DND-41 (cell line): ENCODE measurements around the gene SMARCAL1.
A peak's percentile ranks its signal among the peaks of the same experiment; 100 is the strongest.

ENCODE experiments used
- ATAC-seq: fragments of 200-7000 bp; cut with Tn5 transposase; 3 replicates; pipeline ENCODE4 v1.9.1; 2021; ENCODE audit warnings: low read depth; ENCODE audit not compliant: insufficient read depth
- DNase-seq: peaks from one replicate; pipeline ENCODE4 v3.0.0-alpha.2; 2020
- H2AFZ ChIP-seq: 2 replicates; pipeline ENCODE4 v1.6.0; 2012; ENCODE audit warnings: low read depth, low read length
- H3K27ac ChIP-seq: 2 replicates; pipeline ENCODE4 v1.5.1; 2012; ENCODE audit warnings: low read length, inconsistent platforms
- H3K27me3 ChIP-seq: fragments of 200-600 bp; sonication (generic); 2 replicates; pipeline ENCODE4 v1.6.0; 2012; ENCODE audit warnings: low read length, mild to moderate bottlenecking, inconsistent platforms; ENCODE audit not compliant: insufficient read depth, poor library complexity
- H3K36me3 ChIP-seq: 2 replicates; pipeline ENCODE4 v1.5.1; 2012; ENCODE audit warnings: low read length, inconsistent platforms; ENCODE audit not compliant: insufficient read depth
- H3K4me1 ChIP-seq: 2 replicates; pipeline ENCODE4 v1.5.1; 2012; ENCODE audit warnings: mild to moderate bottlenecking, low read length; ENCODE audit not compliant: insufficient read depth
- H3K4me2 ChIP-seq: 2 replicates; pipeline ENCODE4 v1.6.0; 2012; ENCODE audit warnings: mild to moderate bottlenecking, moderate library complexity, low read length, inconsistent platforms; ENCODE audit not compliant: insufficient read depth
- H3K4me3 ChIP-seq, 2 experiments: fragments of 200-600 bp in 1 of 2; shearing (Covaris generic) in 1 of 2; 2 replicates each; pipeline ENCODE4 v1.5.1; 2012 to 2016; ENCODE audit warnings: inconsistent platforms in 2 of 2, low read length in 2 of 2, mild to moderate bottlenecking in 2 of 2, low read depth in 1 of 2, moderate library complexity in 1 of 2
- H3K79me2 ChIP-seq: 2 replicates; pipeline ENCODE4 v1.6.0; 2012; ENCODE audit warnings: low read length, inconsistent platforms; ENCODE audit not compliant: insufficient read depth
- H3K9ac ChIP-seq: 2 replicates; pipeline ENCODE4 v1.6.0; 2012; ENCODE audit warnings: low read depth, mild to moderate bottlenecking, inconsistent platforms, low read length, moderate library complexity
- H3K9me3 ChIP-seq: 2 replicates; pipeline ENCODE4 v1.5.1; 2012; ENCODE audit warnings: low read length, moderate library complexity, mild to moderate bottlenecking, inconsistent platforms; ENCODE audit not compliant: insufficient read depth, severe bottlenecking
- H4K20me1 ChIP-seq: 2 replicates; pipeline ENCODE4 v1.6.0; 2012; ENCODE audit warnings: low read length; ENCODE audit not compliant: insufficient read depth
- EZH2 ChIP-seq: IDR thresholded peaks from 3 replicates; pipeline ENCODE4 v1.6.1; 2012; ENCODE audit warnings: borderline replicate concordance, low read depth, mild to moderate bottlenecking, moderate library complexity, low read length, inconsistent platforms; ENCODE audit not compliant: severe bottlenecking
- TF ChIP-seq, protein P1 (sequence below): IDR thresholded peaks from 2 replicates; pipeline ENCODE4 v1.5.1; 2012; ENCODE audit warnings: borderline replicate concordance, low read length, moderate library complexity, mild to moderate bottlenecking; ENCODE audit not compliant: poor library complexity, severe bottlenecking; ENCODE audit errors: extremely low read depth

The SMARCAL1 gene

DNA sequence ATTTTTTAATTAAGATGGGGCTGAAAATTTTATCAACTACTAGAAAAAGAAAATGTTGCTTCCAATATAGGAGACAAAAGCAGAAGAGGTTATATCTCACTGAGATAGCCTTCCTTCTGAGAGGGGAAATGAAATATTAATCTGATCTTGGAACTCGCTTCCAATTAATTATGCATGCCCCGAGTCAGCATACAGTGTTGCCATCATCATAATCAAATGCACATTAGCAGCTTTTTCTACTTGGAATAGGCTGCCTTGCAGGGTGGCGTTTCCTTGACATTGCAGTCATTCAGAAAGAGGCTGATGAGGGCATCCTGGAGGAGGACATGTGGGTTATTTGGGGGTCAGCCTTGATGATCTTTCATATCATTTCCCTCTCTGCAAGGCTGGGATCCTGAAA lies 67.9 kb downstream of the SMARCAL1 start:
- H3K36me3 ChIP-seq = peaks cover 63% of the 10 kb centered on the region
- H4K20me1 ChIP-seq = no peaks in the 10 kb centered on the region
- H3K9me3 ChIP-seq = no peaks in the 10 kb centered on the region
- H3K4me2 ChIP-seq = no peak overlapping the region
- DNase-seq (no peak), ATAC-seq (no peak)
- no peaks in the 10 kb centered on the region for H3K79me2 ChIP-seq
- H3K27ac ChIP-seq = no peak overlapping the region
- no peak overlapping the region for H3K4me3 ChIP-seq
- peaks cover 1% of the 10 kb centered on the region; the same call in 1 of the 2 replicates for H3K4me1 ChIP-seq
- no peak overlapping the region for H3K9ac ChIP-seq
- TF ChIP-seq EZH2 = no peak
- TF ChIP-seq, protein P1, sequence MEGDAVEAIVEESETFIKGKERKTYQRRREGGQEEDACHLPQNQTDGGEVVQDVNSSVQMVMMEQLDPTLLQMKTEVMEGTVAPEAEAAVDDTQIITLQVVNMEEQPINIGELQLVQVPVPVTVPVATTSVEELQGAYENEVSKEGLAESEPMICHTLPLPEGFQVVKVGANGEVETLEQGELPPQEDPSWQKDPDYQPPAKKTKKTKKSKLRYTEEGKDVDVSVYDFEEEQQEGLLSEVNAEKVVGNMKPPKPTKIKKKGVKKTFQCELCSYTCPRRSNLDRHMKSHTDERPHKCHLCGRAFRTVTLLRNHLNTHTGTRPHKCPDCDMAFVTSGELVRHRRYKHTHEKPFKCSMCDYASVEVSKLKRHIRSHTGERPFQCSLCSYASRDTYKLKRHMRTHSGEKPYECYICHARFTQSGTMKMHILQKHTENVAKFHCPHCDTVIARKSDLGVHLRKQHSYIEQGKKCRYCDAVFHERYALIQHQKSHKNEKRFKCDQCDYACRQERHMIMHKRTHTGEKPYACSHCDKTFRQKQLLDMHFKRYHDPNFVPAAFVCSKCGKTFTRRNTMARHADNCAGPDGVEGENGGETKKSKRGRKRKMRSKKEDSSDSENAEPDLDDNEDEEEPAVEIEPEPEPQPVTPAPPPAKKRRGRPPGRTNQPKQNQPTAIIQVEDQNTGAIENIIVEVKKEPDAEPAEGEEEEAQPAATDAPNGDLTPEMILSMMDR = no peak
- H2AFZ ChIP-seq = no peak overlapping the region
- no peaks in the 10 kb centered on the region for H3K27me3 ChIP-seq

DNA sequence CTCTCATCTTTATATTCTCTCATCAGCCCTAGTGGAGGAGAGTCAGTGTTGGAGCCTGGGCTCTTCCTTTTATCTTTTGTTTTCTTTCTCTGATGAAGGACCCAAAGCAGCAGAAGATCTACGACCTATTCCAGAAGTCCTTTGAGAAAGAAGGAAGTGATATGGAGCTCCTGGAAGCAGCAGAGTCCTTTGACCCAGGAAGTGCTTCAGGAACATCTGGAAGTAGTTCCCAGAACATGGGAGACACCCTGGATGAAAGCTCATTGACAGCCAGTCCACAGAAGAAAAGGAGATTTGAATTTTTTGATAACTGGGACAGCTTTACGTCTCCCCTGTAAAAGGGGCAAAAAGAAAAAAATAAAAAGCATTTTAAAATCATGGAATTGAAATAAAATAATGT lies 70.4 kb downstream of the SMARCAL1 start:
- no peak for ATAC-seq
- TF ChIP-seq, protein P1 = no peak
- no peak for TF ChIP-seq EZH2

DNA sequence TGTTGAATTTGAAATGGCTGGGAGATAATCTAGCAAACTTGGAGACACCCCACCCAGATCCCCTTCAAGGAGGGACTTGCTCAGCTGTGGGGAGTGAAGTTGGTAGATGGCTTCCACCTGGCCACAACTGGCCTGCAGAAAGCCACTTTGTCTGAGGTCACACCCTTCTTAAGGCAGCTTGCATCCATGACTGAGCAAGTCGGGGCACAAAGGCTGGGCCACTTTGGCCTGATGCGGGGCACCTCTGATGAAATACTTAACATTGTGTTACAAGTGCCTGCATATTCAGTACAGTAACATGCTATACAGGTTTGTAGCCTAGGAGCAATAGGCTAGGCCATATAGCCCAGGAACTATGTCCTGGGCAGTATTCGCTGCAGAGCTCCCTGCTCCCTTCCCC lies 73.0 kb downstream of the SMARCAL1 start:
- no peak for DNase-seq
- H3K36me3 ChIP-seq = peaks cover 18% of the 10 kb centered on the region; the same call in 1 of the 2 replicates
- no peak overlapping the region for H3K9ac ChIP-seq
- H3K27me3 ChIP-seq = no peaks in the 10 kb centered on the region
- H2AFZ ChIP-seq = no peak overlapping the region
- H3K79me2 ChIP-seq = no peaks in the 10 kb centered on the region
- H3K4me3 ChIP-seq = no peak overlapping the region
- H4K20me1 ChIP-seq = no peaks in the 10 kb centered on the region
- no peak overlapping the region for H3K4me2 ChIP-seq
- TF ChIP-seq, protein P1 = no peak
- no peak for TF ChIP-seq EZH2
- no peaks in the 10 kb centered on the region for H3K9me3 ChIP-seq
- no peaks in the 10 kb centered on the region for H3K4me1 ChIP-seq
- ATAC-seq = 0 out of 3 replicates have a peak, but pooled peaks have one; percentile 14
- no peak overlapping the region for H3K27ac ChIP-seq

More for the DNA sequence above, 70.4 kb downstream of the SMARCAL1 start:
- peaks cover 42% of the 10 kb centered on the region for H3K36me3 ChIP-seq
- H3K4me3 ChIP-seq = no peak overlapping the region
- H3K9me3 ChIP-seq = no peaks in the 10 kb centered on the region
- no peaks in the 10 kb centered on the region for H3K27me3 ChIP-seq
- H3K27ac ChIP-seq = no peak overlapping the region
- H4K20me1 ChIP-seq = no peaks in the 10 kb centered on the region
- H3K9ac ChIP-seq = no peak overlapping the region
- no peak overlapping the region for H2AFZ ChIP-seq
- DNase-seq = no peak
- H3K4me2 ChIP-seq = no peak overlapping the region
- H3K79me2 ChIP-seq = no peaks in the 10 kb centered on the region
- no peaks in the 10 kb centered on the region for H3K4me1 ChIP-seq

DNA sequence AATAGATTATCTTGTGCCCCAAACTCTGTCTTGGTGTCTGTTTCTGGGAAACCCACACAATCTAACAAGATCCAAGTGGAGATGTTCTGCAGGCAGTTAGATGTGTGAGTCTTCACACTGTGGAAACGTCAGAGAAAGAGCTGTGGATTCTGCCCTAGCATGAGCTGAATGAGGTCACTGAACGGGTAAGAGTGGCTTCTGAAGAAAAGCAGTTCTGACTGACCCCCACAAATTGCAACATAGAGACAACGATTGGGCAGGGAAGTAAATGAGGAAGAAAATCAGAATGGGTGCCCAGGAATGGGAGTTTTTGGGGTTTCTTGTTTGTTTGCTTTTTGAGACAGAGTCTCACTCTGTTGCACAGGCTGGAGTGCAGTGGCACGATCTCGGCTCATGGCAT lies 73.5 kb downstream of the SMARCAL1 start:
- H3K36me3 ChIP-seq = peaks cover 14% of the 10 kb centered on the region; the same call in 1 of the 2 replicates
- TF ChIP-seq EZH2 = no peak
- TF ChIP-seq, protein P1 = no peak
- no peak overlapping the region for H2AFZ ChIP-seq
- 0 out of 3 replicates have a peak, but pooled peaks have one; percentile 12 for ATAC-seq
- H3K4me1 ChIP-seq = no peaks in the 10 kb centered on the region
- no peak overlapping the region for H3K4me3 ChIP-seq
- no peaks in the 10 kb centered on the region for H3K27me3 ChIP-seq
- no peak overlapping the region for H3K9ac ChIP-seq
- no peaks in the 10 kb centered on the region for H4K20me1 ChIP-seq
- H3K79me2 ChIP-seq = no peaks in the 10 kb centered on the region
- no peak overlapping the region for H3K27ac ChIP-seq
- no peaks in the 10 kb centered on the region for H3K9me3 ChIP-seq
- no peak for DNase-seq
- H3K4me2 ChIP-seq = no peak overlapping the region
